ENCODE data around the gene DDX1.

DNA sequence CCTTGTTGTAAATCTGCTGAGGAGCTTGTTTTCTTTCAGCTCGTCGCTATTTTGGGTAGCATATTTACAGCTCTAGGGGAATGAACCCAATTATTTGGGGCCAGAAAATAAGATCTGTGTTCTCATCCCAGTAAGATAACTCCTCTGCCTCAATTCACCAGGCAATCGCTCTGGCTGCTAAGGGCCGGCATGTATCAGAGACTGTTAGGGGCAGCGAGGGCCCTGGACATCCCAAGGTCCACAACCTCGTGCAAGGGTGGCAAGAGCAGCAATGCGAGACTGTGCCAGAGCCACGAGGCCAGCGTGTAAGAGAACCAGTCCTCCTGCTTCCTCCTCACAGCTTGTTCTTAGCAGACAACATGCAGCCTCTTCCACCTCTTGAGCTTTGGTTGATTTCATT, 66.1 kb downstream of the DDX1 start:
- TF ChIP-seq, protein P1, sequence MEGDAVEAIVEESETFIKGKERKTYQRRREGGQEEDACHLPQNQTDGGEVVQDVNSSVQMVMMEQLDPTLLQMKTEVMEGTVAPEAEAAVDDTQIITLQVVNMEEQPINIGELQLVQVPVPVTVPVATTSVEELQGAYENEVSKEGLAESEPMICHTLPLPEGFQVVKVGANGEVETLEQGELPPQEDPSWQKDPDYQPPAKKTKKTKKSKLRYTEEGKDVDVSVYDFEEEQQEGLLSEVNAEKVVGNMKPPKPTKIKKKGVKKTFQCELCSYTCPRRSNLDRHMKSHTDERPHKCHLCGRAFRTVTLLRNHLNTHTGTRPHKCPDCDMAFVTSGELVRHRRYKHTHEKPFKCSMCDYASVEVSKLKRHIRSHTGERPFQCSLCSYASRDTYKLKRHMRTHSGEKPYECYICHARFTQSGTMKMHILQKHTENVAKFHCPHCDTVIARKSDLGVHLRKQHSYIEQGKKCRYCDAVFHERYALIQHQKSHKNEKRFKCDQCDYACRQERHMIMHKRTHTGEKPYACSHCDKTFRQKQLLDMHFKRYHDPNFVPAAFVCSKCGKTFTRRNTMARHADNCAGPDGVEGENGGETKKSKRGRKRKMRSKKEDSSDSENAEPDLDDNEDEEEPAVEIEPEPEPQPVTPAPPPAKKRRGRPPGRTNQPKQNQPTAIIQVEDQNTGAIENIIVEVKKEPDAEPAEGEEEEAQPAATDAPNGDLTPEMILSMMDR (IDR thresholded peaks at IDR 0.05) = no peak
- TF ChIP-seq POLR2A (IDR thresholded peaks at IDR 0.05) = no peak

All from ovary (tissue), 3 donors.